HG03060 (cell line): ENCODE measurements around the gene KRTAP5-2.

Source experiments
- ATAC-seq: cut with Tn5 transposase; IDR thresholded peaks from one replicate; pipeline ENCODE4 v1.9.1; 2021; ENCODE audit warnings: low read depth, moderate number of reproducible peaks; ENCODE audit not compliant: unreplicated experiment

Gene KRTAP5-2

GRCh38 chr11:1557904-1558774 is 40.0 kb downstream of the KRTAP5-2 start:
- no peak for ATAC-seq

DNA sequence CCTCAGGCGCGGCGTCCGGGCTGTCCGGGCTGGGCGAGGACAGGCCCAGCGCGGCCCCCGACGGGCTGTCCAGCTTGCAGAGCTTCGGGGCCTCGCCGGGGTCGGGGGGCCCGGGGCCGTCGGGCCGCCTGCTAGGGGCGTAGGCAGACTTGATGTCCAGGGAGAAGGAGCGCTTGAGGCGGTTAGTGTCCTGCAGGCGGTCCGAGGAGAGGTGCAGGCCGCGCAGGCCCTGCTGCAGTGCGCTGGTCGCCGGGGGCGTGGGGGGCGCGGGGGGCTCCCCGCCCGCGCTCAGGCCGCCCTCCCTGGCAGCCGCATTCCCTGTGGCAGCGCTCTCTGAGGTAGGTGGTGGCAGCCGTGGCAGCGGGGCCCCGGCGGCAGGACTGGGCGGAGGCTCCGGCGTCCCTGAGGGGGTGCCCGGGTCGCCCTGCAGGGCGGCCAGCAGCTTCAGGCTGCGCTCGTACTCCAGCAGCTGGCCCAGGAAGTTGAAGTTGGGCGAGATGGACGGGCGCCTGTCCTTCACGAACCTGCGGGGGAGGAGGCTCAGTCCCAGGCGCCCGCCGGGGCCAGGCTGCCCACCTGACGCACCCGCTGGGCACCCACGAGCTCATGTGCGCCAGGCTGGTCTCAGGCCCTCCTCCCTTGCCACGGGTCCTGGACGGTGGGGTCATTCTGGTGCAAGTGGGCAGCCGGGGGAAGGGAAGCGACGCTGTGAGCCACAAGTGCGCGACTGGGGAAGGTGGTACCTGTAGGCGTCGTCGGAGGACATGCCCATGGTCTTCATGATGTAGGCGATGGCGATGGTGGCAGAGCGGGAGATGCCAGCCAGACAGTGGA is 40.8 kb downstream of the KRTAP5-2 start:
- no peak for ATAC-seq

- ATAC-seq: no peak
Measured at GRCh38 chr11:1556278-1556902, 41.7 kb downstream of the KRTAP5-2 start.

DNA sequence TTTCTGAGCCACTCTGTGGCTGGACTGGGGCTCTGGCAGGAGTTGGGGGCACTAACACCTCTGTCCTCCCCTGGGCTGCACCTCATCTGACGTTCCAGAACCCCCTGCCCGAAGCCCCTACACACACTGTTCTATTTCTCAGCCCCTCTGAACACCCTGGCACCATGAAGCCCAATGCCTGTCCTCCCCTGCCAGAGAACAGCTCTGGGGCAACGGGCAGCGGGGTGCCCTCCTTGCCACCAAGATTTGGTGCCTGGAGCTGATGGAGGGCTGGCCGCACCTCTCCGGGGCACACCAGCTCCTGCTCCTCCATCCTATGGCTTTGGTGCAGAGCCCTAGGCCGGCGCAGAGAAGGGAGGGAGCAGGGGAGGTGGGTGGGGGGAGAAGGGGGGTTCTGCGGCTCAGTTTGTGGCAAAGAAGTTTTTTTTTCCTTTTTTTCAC is 42.4 kb downstream of the KRTAP5-2 start:
- no peak for ATAC-seq

- ATAC-seq: no peak
Measured at GRCh38 chr11:1554981-1555712, 42.9 kb downstream of the KRTAP5-2 start.

DNA sequence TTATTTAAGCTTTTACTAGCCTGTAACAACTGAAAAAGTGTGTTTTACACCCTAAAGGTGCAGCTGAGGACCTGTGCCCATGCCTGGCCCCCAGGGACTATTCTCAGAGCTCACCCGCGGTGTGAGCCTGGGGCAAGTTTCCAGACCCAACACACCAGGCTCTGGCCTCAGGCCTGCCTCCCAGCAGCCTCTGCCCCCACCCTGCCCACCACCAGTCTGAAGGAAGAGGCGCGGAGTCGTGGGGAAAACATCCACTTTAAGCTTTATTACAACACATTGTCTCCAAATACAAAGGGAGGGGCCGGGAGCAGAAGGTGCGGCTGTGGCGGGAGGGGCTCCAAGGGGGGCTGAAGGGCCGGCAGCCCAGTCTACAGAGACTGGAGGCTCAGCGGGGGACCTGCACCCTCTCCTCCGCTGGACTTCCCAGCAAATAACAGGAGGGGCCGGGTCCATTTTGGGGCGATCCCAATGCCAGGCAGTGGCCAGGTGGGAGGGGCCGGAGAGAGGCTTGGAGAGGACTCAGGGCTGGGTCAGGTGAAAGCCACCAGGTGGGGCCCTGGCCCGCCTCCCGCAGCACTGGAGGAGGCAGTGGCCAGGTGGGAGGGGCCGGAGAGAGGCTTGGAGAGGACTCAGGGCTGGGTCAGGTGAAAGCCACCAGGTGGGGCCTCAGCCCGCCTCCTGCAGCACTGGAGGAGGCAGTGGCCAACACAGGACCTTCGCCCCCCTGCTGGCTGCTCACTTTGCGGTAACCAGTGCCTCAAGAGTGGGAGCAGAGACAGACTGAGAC is 44.1 kb downstream of the KRTAP5-2 start:
- no peak for ATAC-seq

DNA sequence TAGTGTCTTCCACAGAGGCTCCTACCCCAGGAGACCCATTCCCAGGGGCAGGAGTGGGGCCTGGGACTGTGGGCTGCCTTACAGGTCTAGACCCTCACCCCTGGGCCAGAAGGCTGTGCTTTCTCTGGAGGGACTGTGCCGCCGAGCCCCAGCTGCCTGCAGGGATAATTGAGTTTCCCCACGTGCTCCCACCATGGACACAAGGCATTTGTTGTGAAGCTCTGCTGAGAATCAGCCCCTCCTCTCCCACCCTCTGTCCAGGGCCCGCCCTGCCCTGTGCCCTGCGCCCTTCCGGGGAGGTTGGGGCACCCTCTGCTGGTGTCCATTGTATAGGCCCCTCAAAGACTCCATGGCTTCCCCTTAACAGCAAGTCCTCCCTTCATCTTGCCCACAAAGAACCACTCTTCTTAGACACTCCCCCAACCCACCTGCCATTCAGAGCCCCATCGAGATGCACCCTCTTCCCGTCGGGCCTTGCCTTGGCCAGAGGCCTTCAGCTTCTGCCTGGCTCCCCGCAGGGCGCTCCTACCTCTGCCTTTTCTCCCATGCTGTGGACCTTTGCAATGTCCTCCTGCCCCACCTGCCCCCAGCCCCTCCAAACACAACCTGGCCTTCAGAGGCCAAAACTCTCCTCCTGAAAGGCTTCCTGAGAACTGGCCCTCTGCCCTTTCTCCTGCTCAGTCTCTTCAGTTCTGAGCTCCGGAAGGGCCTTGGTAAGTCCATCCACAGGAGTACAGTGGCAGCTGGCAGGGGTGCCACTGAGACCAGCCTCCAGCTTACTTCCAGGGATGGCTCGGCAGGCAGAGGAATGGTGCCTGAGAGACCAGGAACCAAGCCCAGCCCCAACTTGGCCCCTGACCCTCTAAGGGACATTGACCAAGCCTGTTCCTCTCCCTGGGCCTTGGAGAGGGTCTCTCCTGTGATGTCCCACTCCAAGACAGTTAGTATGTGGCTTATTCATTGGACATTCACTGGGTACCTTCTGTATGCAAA is 48.5 kb downstream of the KRTAP5-2 start:
- ATAC-seq: no peak

DNA sequence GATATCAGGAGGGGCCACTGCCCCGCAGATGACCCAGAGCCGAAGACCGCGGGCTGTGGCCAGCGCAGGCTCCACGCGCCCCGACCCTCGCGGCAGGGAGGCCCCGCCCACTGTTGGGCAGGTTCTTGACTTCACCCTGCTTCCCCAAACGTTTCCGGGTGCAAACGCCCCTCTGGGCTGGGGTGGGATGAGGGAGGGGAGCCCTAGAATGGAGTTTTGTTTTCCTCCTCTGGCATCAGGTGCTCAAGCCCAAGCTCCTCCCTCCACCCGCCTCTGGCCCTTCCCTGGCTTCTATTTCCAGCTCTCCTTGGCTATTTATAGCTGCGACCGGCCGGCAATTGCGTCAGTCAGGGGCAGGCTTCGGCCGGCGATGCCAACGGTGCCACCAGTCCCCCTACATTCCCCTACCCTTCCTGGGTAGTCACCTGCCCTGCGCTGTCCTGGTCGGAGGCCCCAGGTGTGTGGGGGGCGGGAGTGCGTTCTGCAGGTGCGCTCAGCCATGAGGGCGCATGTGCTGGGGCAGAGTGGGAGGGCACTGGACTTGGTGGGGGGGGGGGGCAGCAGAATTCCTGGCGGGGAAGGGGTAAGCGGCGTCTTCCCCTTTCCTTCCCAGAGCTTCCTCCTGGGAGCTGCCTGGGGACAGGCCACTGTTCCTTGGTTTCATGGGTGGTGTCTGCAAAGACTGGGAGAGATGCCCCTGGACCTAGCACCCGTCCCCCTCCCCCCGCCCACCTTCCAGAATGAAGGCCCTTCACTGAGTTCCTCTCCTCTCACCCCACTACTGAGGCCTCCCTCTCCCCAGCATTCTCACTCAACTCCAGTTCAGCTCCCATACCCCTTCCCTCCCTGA is 49.6 kb downstream of the KRTAP5-2 start:
- no peak for ATAC-seq

- no peak for ATAC-seq
Measured at GRCh38 chr11:1547467-1548098, 50.5 kb downstream of the KRTAP5-2 start.
